GM19467 (cell line): ENCODE data around the gene TMEM115.
"Not testable (repeated sequence)": the region's sequence is repeated elsewhere in the genome, so short reads cannot be mapped to it uniquely, and the experiment has no call there.

Experiments used
- ATAC-seq: cut with Tn5 transposase; IDR thresholded peaks from one replicate; pipeline ENCODE4 v1.9.1; 2021; ENCODE audit warnings: mild to moderate bottlenecking, moderate library complexity; ENCODE audit not compliant: unreplicated experiment

TMEM115 gene

GRCh38 chr3:50319181-50319893 is 40.0 kb downstream of the TMEM115 start:
- no peak for ATAC-seq

DNA sequence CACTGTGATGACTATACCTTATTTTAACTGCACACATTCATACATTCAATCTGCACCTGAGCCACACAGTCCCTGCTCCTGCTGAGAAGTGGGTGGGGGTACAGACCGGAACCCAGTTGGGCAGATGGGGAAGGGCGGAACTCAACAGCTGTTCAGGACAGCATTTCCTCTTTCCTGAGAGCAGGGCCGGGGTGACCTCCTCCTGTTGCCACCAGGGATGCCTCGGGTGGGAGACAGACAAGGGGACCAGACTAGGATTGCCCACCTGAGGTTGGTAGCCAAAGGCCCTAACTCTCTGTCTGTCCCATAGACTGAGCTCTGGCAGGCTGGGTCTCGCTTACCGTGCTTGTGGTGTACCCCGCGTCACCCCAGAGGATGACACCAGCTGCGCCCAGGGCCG is 40.7 kb downstream of the TMEM115 start:
- ATAC-seq = no peak

DNA sequence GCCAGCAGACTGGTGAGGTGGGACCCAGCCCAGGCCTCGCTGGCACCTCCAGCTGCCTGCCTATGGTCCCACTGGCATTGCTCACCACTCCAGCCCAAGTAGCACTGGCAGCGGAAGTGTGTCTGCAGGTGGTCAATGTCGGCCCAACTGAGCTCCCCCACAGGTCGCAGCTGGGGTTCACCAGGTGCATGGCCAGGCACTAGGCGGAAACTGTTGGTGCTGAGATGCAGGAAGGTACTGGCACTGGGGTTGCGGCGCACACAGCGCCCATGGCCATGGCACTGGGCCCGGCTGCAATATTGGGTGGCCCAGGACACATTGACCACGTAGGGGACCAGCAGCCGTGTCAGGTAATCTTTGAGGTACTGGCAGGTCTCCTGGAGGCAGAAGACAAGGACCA is 41.2 kb downstream of the TMEM115 start:
- ATAC-seq = no peak

DNA sequence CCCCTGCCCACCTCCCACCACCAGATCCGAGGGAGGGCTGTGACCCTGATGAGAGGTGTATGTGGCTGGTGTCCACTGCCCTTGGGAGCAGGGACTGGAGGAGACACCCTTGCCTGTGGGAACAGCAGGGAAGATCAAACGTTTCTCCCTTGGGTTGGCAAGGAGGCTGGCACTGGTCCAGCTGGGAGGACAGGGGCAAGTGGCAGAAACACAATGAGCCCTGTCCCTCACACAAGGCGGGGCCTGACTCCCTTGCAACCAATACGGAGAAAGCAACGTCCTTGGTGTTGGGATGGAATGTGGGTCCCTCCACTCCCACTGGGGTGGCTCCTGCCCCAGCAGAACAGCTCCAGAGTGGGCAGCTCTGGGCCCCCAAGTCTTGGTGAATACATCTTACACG is 42.0 kb downstream of the TMEM115 start:
- no peak for ATAC-seq

- ATAC-seq = no peak
Measured at GRCh38 chr3:50316657-50317242, 42.6 kb downstream of the TMEM115 start.

DNA sequence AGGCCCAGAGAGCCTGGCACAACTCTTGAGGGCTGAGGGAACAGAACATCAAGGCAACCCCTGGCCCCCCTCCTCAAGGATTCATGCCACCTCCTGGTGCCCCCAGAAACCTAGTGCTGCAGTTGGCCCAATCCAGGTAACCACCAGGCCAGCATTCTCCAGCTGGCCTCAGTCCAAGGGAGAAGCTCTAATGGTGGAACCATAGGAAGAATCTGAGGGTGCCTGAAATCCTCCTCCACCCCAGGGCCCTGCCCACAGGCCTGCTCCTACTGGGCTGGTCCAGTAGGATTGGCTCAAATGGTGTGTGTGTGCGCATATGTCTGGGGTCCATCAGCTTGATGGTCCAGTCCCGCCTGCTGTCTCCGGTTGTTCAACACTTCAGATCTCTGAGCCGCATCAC is 44.5 kb downstream of the TMEM115 start:
- ATAC-seq = no peak

DNA sequence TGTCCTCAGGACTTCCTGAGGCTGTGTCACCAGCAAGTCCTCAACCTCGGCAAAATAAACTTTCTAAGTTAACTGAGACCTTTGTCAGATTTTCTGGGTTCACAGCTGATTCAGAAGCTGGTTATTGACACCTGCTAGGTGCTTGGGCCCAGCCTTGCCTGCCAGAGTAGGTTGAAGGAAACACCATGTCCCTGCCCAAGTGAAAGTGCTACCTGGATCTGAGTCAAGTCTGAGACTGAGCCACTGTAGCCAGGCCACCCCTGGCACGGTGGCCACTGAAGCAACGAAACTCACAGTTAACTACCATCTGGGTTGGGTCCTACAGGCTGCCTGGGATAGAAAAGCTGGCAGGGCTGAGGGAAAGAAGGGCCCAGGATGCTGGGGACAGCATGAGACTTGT is 45.0 kb downstream of the TMEM115 start:
- ATAC-seq = no peak

DNA sequence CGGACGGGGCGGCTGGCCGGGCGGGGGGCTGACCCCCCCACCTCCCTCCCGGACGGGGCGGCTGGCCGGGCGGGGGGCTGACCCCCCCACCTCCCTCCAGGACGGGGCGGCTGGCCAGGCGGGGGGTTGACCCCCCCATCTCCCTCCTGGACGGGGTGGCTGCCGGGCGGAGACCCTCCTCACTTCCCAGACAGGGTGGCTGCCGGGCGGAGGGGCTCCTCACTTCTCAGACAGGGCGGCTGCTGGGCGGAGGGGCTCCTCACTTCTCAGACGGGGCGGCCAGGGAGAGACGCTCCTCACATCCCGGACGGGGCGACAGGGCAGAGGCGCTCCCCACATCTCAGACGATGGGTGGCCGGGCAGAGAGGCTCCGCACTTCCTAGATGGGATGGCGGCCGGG is 47.3 kb downstream of the TMEM115 start:
- ATAC-seq = not testable (repeated sequence)
